Measurements from ENCODE around the gene TMEM229B.

DNA sequence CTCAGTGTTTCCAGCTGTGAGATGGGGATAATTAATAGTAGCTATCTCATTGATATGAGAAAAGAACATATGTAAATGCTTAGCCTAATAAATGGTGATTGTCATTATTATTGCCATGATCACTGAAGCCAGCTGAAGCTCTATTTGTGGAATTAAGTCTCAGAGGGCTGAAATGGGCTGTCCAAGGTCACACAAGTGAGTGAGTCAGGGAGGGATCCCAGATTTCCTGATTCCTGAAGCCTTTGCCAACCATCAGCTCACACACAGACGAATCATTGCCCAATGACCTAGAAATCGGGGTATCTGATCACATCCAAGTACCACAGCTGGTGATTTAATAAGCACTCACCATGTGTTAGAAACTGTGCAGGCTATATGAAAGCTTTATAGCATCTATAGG lies 21.6 kb upstream of the TMEM229B start:
- TF ChIP-seq, protein P1, sequence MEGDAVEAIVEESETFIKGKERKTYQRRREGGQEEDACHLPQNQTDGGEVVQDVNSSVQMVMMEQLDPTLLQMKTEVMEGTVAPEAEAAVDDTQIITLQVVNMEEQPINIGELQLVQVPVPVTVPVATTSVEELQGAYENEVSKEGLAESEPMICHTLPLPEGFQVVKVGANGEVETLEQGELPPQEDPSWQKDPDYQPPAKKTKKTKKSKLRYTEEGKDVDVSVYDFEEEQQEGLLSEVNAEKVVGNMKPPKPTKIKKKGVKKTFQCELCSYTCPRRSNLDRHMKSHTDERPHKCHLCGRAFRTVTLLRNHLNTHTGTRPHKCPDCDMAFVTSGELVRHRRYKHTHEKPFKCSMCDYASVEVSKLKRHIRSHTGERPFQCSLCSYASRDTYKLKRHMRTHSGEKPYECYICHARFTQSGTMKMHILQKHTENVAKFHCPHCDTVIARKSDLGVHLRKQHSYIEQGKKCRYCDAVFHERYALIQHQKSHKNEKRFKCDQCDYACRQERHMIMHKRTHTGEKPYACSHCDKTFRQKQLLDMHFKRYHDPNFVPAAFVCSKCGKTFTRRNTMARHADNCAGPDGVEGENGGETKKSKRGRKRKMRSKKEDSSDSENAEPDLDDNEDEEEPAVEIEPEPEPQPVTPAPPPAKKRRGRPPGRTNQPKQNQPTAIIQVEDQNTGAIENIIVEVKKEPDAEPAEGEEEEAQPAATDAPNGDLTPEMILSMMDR (IDR thresholded peaks at IDR 0.05) = no peak
- TF ChIP-seq POLR2A (IDR thresholded peaks at IDR 0.05) = no peak

All from right lobe of liver (tissue), 4 donors.